Bronchus fibroblast of lung (primary cell): Measurements from ENCODE around the gene FAM50A. TPM values are rescaled to one million over a fixed set of nuclear protein-coding genes. Genes with fewer than 3 reads are reported as not detected.

Source experiments
- total RNA-seq: library from RNA; depleted of rRNA; stranded (reverse); fragments of >200 nt; gene quantifications from 2 replicates; pipeline ENCODE4 v1.2.3, GENCODE V29; 2015

FAM50A gene, protein sequence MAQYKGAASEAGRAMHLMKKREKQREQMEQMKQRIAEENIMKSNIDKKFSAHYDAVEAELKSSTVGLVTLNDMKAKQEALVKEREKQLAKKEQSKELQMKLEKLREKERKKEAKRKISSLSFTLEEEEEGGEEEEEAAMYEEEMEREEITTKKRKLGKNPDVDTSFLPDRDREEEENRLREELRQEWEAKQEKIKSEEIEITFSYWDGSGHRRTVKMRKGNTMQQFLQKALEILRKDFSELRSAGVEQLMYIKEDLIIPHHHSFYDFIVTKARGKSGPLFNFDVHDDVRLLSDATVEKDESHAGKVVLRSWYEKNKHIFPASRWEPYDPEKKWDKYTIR
- total RNA-seq, result 52.6 and 60.2 TPM in 2 replicates

GRCh38 chrX:154443992-154444754, at the start of gene FAM50A:
FAM50A (plus strand) TSS chrX:154444141; CDS start chrX:154444236, 95 bp downstream.

GRCh38 chrX:154397888-154398667, 45.9 kb upstream of the FAM50A start, which contains the start of gene RPL10:
RPL10 (plus strand) TSS chrX:154398377; CDS start chrX:154398520, 143 bp downstream.

DNA sequence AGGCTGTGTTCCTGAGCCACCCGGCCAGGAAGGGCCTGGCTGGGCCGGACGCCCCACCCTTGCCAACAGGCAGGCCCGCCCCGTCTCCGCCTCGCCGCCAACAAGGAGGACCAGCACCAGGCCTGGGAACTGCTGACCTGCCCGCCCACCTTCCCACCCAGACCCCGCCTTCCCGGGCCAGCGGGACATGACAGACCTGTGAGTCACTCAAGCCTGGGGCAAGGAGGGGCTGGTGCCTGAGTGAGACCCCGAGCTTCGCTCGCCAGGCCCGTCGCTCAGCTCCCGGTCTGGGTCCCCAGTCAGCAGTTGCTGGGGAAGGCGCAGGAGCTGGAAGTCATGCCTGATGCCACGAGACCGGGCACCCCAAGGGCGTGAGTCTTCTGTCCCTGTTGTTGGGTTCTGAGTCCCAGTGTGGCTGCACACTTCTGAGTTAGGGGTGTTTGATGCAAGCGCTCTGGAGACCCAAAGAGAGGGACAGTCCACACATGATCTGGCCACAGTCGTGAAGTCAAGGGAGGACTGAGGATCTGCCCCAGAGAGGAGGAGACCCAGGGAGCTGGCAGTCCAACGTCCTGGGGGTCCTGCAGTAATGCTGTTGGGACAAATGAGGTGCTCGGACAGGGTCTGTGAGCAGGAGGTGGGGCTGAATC, 34.6 kb upstream of the FAM50A start, which contains the start of gene DNASE1L1:
Gene DNASE1L1 (minus strand): TSS at position 33 of the 650 bp plus-strand sequence. CDS start 3,686 bp downstream, outside the sequence.

GRCh38 chrX:154428176-154429171, 15.5 kb upstream of the FAM50A start, which contains the start of gene ATP6AP1:
ATP6AP1 (plus strand) TSS chrX:154428677; CDS start chrX:154428693, 16 bp downstream.

GRCh38 chrX:154436983-154437752, 6.8 kb upstream of the FAM50A start, which contains the start of gene GDI1:
GDI1 (plus strand) TSS chrX:154437154; CDS start chrX:154437255, 101 bp downstream.

GRCh38 chrX:154458116-154458953, 14.4 kb downstream of the FAM50A start, which contains the start of gene PLXNA3:
PLXNA3 (plus strand) TSS chrX:154458281; CDS start chrX:154460184, 1,903 bp downstream.

GRCh38 chrX:154478728-154479622, 35.0 kb downstream of the FAM50A start, which contains the start of gene LAGE3:
LAGE3 (minus strand) TSS chrX:154479281; CDS start chrX:154478915, 366 bp downstream.

GRCh38 chrX:154486396-154487207, 42.7 kb downstream of the FAM50A start, which contains the start of gene UBL4A:
UBL4A (minus strand) TSS chrX:154486615; CDS start chrX:154486584, 31 bp downstream.

GRCh38 chrX:154490414-154491083, 46.6 kb downstream of the FAM50A start, which contains the start of gene SLC10A3:
SLC10A3 (minus strand) TSS chrX:154490629; CDS start chrX:154488940, 1,689 bp downstream.

Other genes starting within 250 kb of the FAM50A start
- not detected in 2 replicates for gene OPN1MW2, start 224.4 kb upstream of the FAM50A start, total RNA-seq
- not detected in 2 replicates for gene OPN1MW3, start 186.6 kb upstream of the FAM50A start, total RNA-seq
- not detected in 2 replicates for gene TEX28, start 149.0 kb upstream of the FAM50A start, total RNA-seq
- not detected in 2 replicates for gene TKTL1, start 148.3 kb upstream of the FAM50A start, total RNA-seq
- 1,491 and 1,595 TPM in 2 replicates for gene FLNA, start 69.5 kb upstream of the FAM50A start, total RNA-seq
- 67.2 and 76.8 TPM in 2 replicates for gene EMD, start 64.8 kb upstream of the FAM50A start, total RNA-seq
- gene RPL10, start 45.8 kb upstream of the FAM50A start, total RNA-seq, result 6,084 and 6,687 TPM in 2 replicates
- gene DNASE1L1, start 34.9 kb upstream of the FAM50A start, total RNA-seq, result 36.7 and 41.4 TPM in 2 replicates
- gene TAFAZZIN, start 32.6 kb upstream of the FAM50A start, total RNA-seq, result 17.5 and 24.2 TPM in 2 replicates
- 32.4 and 36.0 TPM in 2 replicates for gene ATP6AP1, start 15.5 kb upstream of the FAM50A start, total RNA-seq
- gene GDI1, start 7.0 kb upstream of the FAM50A start, total RNA-seq, result 113 and 125 TPM in 2 replicates
- gene PLXNA3, start 14.1 kb downstream of the FAM50A start, total RNA-seq, result 14.4 and 17.8 TPM in 2 replicates
- 28.2 and 32.1 TPM in 2 replicates for gene LAGE3, start 35.1 kb downstream of the FAM50A start, total RNA-seq
- gene UBL4A, start 42.5 kb downstream of the FAM50A start, total RNA-seq, result 48.5 and 59.5 TPM in 2 replicates
- gene SLC10A3, start 46.5 kb downstream of the FAM50A start, total RNA-seq, result 22.7 and 26.2 TPM in 2 replicates
- 45.4 and 48.2 TPM in 2 replicates for gene FAM3A, start 72.1 kb downstream of the FAM50A start, total RNA-seq
- 95.3 and 101 TPM in 2 replicates for gene G6PD, start 102.7 kb downstream of the FAM50A start, total RNA-seq
- 19.5 and 20.8 TPM in 2 replicates for gene IKBKG, start 103.5 kb downstream of the FAM50A start, total RNA-seq
- not detected in 2 replicates for gene CTAG1A, start 141.0 kb downstream of the FAM50A start, total RNA-seq
- not detected in 2 replicates for gene CTAG1B, start 175.1 kb downstream of the FAM50A start, total RNA-seq
- 2.4 and 2.7 TPM in 2 replicates for gene CTAG2, start 209.4 kb downstream of the FAM50A start, total RNA-seq